HG03159 (cell line): ENCODE data around the gene PDE1C.

Experiments
- ATAC-seq: cut with Tn5 transposase; IDR thresholded peaks from one replicate; pipeline ENCODE4 v1.9.1; 2021; ENCODE audit warnings: mild to moderate bottlenecking, moderate library complexity; ENCODE audit not compliant: unreplicated experiment

The PDE1C gene

GRCh38 chr7:31903962-31904361, 166.2 kb downstream of the PDE1C start:
- ATAC-seq: no peak

- no peak for ATAC-seq
Measured at GRCh38 chr7:31899356-31899927, 170.8 kb downstream of the PDE1C start.

GRCh38 chr7:31896925-31897324, 173.3 kb downstream of the PDE1C start:
- no peak for ATAC-seq

GRCh38 chr7:31894308-31894707, 175.9 kb downstream of the PDE1C start:
- ATAC-seq: no peak

GRCh38 chr7:31893365-31893764, 176.8 kb downstream of the PDE1C start:
- no peak for ATAC-seq

GRCh38 chr7:31892099-31892829, 177.9 kb downstream of the PDE1C start:
- peak; percentile 85 for ATAC-seq

GRCh38 chr7:31890766-31891165, 179.4 kb downstream of the PDE1C start:
- no peak for ATAC-seq

- no peak for ATAC-seq
Measured at GRCh38 chr7:31890198-31890597, 180.0 kb downstream of the PDE1C start.

GRCh38 chr7:31887006-31887405, 183.2 kb downstream of the PDE1C start:
- no peak for ATAC-seq

- no peak for ATAC-seq
Measured at GRCh38 chr7:31885171-31885570, 185.0 kb downstream of the PDE1C start.

- peak; percentile 94 for ATAC-seq
Measured at GRCh38 chr7:31883761-31884164, 186.4 kb downstream of the PDE1C start.

- no peak for ATAC-seq
Measured at GRCh38 chr7:31882187-31882586, 188.0 kb downstream of the PDE1C start.

- ATAC-seq: no peak
Measured at GRCh38 chr7:31878875-31879274, 191.3 kb downstream of the PDE1C start.

- ATAC-seq: no peak
Measured at GRCh38 chr7:31875424-31875823, 194.8 kb downstream of the PDE1C start.

- ATAC-seq: no peak
Measured at GRCh38 chr7:31874631-31875386, 195.4 kb downstream of the PDE1C start.

- peak; percentile 92 for ATAC-seq
Measured at GRCh38 chr7:31873816-31874597, 196.2 kb downstream of the PDE1C start.

- ATAC-seq: no peak
Measured at GRCh38 chr7:31872545-31873370, 197.4 kb downstream of the PDE1C start.

GRCh38 chr7:31864646-31865045, 205.6 kb downstream of the PDE1C start:
- no peak for ATAC-seq

GRCh38 chr7:31860925-31861324, 209.3 kb downstream of the PDE1C start:
- ATAC-seq: no peak

- ATAC-seq: no peak
Measured at GRCh38 chr7:31858055-31858454, 212.2 kb downstream of the PDE1C start.
